Dermis microvascular lymphatic vessel endothelial cell (primary cell): ENCODE results near the gene FBXW5. TPM values are rescaled to one million over a fixed set of nuclear protein-coding genes. Genes with fewer than 3 reads are reported as not detected.
A peak's percentile ranks its signal among the peaks of the same experiment; 100 is the strongest.

Experiments used
- DNase-seq, 2 donors: peaks; one replicate each; pipeline versions ENCODE4 v3.0.0 to v3.0.0-alpha.2; 2010; ENCODE audit warnings: low read depth in 2 of 2
- total RNA-seq: library from RNA; depleted of rRNA; stranded (reverse); fragments of >200 nt; gene quantifications from 2 replicates; pipeline ENCODE4 v1.2.1, GENCODE V29; 2014

FBXW5 gene
- total RNA-seq, 1 donor from 2014 or later: 130 TPM

DNA sequence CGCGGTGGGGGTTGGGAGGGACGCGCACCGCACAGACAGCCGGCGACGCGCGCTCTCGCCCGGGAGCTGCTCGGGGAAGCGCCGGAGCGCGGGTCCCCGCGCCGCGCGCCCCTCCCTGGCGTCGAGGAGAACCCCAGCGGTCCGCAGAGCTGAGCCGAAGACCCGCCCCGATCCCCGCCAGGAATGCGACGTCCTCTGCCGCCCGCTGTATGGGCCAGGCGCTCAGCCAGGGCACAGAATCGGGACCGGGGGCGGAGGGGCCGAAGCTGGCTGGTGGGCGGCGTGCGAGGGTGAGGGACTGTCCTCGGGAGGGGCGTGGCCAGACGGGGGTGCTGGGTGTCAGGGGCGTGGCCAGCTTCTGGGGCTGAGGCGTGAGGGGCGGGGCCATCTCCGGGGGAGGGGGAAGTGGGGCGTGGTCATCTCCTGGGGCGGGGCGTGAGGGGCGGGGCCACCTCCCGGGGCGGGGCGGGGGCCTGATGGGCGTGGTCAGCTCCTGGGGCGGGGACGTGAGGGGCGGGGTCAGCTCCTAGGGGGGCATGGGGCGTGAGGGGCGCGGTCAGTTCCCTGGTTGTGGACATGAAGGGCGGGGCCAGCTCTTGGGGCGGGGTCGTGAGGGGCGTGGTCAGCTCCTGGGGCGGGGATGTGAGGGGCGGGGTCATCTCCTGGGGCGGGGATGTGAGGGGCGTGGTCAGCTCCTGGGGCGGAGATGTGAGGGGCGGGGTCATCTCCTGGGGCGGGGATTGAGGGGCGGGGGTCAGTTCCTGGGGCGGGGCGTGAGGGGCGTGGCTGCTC is 33.7 kb upstream of the FBXW5 start:
- DNase-seq: peak in 1 of 2 donors; percentile 62

DNA sequence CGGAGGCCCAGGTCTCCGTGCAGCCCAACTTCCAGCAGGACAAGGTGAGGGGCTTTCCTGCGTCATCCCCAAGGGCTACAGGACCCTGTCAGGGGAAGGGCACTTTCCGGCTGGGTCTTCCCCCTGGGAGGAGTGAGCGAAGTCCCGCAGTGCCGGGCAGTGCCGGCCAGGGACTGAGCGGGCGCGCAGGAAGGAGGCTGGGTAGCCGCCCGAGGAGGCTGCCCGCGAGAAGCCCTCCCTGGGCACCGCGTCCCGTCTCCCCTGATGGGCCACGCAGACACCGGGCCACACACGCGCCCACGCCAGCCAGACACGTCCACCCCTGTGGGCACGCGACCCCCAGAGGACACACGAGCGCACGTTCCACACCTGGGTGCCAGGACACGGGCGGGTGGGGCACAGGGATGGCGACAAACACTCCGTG is 33.1 kb upstream of the FBXW5 start:
- DNase-seq: no peak

DNA sequence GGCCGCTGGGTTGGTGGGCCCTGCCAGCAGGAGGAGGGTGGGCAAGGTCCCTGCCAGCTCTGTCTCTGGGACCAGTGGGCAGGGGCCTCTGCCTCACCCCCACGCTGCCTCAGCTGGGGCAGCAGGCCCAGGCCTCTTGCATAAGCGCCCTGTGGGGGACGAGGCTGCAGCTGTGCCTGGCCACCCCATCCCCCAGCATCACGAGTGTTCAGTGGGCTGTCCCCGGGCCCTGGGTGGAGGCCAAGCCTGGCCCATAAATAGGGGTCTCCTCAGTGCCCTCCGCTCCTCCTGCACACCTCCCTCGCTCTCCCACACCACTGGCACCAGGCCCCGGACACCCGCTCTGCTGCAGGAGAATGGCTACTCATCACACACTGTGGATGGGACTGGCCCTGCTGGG is 32.7 kb upstream of the FBXW5 start, which contains the start of gene PTGDS:
Gene PTGDS (plus strand): TSS at position 282 of the 400 bp plus-strand sequence. CDS start 75 bp downstream, at position 357.
- DNase-seq: no peak

- DNase-seq: peak; percentile 48 to 51
Observed at GRCh38 chr9:136975644-136976043, 31.1 kb upstream of the FBXW5 start.

- DNase-seq: no peak
Observed at GRCh38 chr9:136974817-136975535, 30.4 kb upstream of the FBXW5 start.

DNA sequence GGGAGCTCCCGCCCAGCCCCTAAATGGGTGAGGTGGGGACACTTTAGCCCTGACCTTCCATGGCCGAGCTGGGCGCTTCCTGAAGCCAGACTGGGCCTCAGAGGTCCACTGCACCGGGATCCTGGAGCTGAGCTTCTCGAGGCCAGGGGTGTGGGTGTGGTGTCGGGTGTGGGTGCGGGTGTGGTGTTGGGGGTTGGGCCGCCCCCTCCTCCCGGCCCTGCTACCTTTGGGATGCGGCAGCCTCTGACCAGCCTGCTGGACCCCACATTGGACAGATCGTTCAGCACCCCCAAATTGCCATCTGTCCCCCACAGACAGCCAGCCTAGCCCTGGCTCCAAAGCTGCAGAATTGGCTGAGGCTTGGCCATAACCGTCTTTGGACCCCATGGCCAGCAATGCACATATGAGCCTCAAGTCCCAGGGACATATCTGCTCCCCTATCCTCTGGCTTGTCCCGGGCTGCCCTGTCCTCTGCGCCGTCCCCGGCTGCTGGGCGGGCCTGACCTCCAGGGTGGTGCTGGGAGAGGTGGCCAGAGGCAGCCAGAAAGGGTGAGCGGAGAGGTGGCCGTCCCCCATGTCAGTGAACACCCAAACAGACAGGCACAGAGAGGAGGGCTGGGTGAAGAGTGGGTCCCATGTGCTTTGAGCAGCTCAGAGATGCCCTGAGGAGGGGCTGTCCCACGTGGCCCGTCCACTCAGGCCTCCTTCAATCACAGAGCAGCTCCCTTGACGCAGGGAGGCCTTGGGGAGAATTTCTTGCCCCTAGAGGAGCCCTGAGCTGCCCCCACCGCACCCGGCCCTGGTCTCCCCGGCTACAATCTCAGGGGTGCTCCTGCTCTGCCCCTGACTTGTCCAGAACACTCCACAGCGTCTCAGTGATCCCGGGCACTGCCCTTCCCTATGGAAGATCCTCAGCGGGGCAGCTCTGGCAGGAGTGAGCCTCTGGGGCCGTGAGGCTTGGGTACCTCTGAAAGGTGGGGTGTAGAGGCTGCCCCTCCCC is 29.4 kb upstream of the FBXW5 start:
- DNase-seq: no peak

DNA sequence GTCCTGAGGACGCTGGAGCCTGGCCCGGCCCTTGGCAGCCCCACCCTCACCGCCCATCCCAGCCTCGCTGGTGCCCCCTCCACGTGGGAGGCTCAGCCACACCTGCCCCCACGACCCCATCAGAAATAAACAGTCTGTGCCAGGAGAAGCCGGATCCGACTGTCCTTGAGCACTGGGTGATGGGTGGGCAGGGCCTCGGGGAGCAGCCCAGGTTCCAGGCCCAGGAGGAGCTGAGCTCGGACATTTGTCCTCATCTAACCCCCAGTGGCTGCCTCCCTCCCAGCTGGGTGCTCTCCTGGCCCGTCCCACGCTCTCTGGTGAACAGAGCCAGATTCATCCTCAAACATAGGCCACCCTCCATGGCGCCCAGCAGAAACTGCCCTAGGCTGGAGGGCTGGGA is 28.2 kb upstream of the FBXW5 start:
- no peak for DNase-seq

DNA sequence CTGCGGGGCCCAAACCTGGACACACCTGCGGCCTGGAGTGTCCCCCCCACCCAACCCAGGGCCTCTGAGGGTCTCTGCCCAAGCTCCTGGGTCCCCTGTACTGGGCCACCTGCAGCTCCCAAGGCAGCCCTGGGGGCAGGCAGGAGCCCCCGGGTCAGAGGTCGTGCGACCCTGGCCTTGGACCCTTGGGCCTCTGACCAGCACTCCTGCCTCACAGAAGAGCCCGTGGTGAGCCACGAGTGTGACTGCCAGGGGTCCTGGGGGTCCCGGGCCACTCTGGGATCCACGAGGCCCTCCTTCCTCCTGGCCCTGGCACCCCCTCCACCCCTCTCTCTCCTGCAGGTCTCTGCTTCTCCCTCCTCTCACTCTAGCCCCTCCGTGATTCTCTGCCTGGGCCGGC is 27.8 kb upstream of the FBXW5 start:
- DNase-seq: no peak

DNA sequence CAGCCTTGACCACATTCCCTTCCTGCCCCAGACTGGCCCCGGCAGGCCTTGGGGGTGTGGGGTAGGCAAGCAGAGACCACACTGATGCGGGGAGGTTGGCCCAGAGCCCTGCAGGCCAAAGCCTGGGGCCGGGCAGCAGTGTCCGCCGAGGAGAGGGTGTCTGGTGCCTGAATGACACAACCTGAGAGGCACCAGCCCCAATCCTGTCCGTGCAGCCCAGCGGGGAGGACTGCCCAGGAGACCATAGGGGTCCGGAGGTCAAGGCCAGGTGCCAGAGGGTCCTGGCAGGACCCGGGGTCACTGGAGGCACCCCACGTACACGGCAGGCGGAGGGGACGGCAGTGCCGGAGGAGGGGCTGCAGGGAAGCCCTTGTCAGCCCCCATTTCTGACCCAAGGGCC is 27.2 kb upstream of the FBXW5 start:
- DNase-seq: no peak

DNA sequence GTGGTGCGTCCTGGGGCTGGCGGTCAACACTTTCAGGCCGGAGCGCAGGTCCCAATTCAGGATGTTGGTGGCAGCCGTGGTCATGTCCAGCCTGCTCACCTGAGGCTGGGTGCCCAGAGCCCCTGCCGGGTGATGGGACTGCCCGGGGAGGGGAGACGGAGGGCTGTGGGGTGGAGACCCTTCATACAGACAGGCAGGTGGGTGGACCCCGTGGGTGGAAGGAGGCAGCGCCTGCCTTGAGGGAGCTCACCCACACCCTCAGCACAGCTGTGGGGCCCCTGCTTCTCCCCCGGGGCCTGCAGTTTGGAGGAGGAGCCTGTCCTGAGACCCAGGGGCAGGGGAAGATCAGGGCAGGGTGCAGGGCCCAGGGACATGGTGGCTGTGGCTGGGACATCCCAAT is 25.8 kb upstream of the FBXW5 start:
- no peak for DNase-seq

- DNase-seq: no peak
Observed at GRCh38 chr9:136969774-136970173, 25.2 kb upstream of the FBXW5 start.

DNA sequence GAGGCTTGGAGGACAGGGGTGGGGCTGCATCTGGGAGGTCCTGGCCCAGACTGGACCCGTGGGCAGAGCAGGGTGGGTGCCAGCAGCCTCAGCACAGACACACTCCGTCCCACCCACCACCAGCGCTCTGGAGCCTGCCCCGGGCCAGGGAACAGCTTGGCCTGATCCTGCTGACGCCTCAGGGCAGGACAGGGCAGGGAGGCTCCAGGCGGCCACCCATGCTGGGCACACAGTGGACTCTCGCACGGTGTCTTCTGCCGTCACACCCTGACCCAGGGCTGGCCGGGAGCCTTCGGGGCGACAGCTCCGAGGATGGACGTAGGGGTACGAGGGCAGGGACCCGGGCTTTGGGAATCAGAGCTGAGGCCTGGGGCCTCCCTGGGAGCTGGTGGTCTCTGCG is 24.6 kb upstream of the FBXW5 start:
- DNase-seq: no peak

GRCh38 chr9:136968333-136969127 is 24.0 kb upstream of the FBXW5 start:
- DNase-seq: no peak

GRCh38 chr9:136965771-136966484 is 21.4 kb upstream of the FBXW5 start:
- DNase-seq: no peak

GRCh38 chr9:136964833-136965422 is 20.4 kb upstream of the FBXW5 start:
- no peak for DNase-seq

- no peak for DNase-seq
Observed at GRCh38 chr9:136964171-136964689, 19.7 kb upstream of the FBXW5 start.

DNA sequence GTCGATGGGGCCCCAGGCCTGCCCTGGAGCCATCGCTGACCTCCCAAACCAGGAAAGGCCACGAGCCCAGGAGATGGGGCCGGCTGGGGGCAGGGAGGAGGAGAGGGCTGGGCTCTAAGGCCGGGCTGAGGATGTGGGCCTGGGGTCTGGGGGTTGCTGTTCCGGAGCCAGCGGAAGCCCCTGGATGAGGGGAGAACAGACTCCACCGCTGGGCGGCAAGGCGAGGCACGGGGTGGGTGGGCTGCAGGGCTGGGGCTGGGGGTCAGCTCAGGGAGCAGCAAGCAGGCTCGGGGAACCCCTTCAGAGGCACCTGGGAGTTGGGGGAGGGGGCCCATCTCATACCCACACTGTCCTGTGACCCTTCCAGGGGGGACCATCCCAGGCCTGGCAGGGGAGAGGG is 19.2 kb upstream of the FBXW5 start:
- no peak for DNase-seq

DNA sequence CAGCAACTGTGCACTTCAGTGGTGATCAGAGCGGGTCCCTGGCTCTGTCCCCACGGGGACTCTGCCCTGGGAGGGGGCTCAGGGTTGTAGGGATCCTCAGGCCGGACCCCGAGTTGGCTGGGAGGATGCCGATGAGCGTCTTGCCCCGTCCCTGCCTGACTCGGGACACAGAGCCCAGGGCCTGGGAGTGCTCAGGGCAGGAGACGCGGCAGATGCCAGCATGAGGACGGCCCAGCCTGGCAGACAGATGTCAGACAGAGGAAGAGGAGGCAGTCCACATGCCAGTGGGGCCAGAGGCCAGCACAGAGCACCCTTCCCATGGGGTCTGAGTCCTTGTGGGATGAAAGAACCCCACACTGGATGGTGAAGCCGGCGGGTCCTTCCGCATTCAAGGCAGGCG is 18.8 kb upstream of the FBXW5 start:
- DNase-seq: no peak

DNA sequence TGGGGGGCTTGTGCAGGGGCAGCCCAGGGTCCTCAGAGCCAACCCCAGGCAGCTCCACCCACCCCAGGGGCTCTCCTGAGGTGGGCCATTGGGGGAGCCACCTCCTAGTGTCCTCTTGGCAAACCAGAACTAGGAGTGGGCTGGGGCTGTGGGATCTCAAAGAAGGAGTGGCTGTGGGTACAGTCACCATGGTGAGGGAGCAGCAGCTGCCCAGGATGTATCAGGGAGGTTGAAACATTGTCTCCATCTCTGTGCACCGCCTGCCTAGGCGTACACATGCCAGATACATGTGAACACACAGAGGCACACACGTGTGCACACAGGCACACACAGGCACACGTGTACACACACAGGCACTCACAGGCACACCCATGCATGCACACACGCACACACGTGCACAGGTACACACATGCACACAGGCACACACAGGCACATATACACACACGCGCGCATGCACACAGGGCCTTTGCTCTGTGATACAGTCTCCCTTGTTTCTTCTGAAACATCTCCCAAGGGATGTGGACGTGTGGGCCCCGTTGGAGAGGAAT is 18.2 kb upstream of the FBXW5 start:
- no peak for DNase-seq
